ENCODE measurements around the gene DCP1B.

Gene DCP1B

GRCh38 chr12:1934068-1934467 is 70.2 kb downstream of the DCP1B start:
- DNase-seq, result no peak

- DNase-seq, result no peak
These were observed 70.8 kb downstream of the DCP1B start for GRCh38 chr12:1933342-1934051.

DNA sequence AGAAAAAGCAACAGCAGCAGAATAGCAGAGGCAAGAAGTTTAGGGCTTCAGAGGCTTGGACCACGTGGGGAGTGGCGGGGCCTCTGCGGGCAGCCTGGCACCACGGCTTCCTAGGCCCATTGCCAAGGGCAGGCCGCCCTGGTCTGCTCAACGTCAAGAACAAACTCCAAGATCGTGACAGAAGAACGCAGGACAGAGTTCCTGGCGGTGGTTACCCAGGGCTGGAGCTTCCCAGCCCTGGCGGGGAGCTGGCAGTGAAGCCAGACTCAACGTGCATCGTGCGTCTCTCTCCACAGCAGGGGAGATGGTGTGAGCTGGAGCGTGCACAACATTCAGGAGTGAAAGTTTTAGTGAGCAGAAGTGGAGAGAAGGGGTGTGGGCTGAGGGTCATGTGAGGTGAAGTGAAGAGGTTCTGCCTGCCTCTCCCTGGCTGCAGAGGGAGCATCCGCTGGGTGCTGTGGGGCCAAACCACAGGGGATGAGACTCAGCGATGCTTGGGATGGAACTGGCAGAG is 71.9 kb downstream of the DCP1B start:
- DNase-seq, result peak; percentile 26

GRCh38 chr12:1931642-1932041 is 72.6 kb downstream of the DCP1B start:
- no peak for DNase-seq

DNA sequence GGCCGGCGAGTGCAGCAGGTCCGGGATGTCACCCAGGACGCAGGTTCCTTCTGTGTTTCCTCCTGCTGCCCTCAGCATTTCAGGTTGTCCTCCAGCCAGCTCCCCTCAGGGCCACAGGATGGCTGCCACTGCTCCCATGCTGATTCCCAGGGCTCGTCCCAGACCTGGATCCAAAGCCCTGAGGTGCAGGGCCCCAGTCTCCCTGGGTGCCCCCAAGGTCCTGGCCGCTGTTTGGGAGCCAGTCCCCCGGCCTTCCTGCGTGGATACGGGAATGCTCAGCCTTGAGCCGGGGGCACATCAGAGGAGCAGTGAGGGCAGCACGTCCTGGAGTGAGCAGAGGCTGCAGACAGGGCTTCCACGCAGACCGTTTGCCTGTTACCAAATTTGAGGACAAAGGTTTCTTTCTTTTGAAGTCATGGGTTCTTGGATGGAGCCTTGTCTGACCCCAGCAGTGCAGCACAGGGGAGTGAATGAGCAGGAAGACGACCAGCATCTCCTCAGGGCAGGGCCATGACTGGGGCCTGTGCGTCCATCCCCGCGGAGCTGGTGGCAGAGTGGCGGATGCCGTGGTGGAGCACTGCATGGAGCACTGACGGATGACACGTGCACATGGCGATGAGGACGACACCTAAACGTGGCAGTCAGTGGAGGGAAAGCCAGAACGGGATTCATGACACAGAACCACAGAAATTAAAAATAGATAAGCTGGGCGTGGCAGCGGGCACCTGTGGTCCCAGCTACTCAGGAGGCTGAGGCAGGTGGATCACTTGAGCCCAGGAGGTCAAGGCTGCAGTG is 73.3 kb downstream of the DCP1B start:
- DNase-seq, result no peak

- DNase-seq, result no peak
These were observed 74.1 kb downstream of the DCP1B start for GRCh38 chr12:1929985-1930802.

DNA sequence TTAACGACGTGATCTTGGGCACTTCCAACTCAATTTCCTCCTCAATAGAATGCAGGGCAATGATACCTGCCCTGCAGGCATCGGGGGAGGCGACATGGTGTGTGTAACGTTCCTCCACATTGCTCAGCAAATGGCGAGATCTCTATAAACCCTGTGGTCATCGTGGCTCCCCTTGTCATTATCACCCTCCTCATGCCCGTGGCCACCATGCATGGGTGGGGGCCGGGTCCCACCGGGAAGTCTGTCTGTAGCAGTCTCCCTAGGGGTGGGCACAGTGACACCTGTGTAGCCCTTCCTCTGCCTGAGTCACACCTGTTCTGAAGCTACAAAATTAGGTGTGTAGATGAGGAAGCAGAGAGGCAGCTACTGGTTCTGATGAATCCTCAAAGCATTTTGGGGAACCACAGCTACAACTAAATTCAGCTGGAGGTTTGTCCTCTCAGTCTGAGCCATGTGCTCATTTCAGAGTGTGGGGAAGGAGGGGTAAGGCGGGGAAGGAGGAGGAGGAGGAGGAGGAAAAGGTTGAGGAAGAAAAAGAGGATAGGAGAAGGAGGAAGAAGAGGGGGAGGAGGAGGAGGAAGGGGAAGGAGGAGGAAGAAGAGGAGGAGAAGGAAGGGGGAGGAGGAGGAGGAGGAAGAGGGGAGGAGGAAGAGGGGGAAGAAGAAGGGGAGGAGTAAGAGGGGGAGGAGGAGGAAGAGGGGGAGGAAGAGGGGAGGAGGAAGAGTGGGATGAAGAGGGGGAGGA is 74.8 kb downstream of the DCP1B start:
- no peak for DNase-seq

GRCh38 chr12:1928439-1929121 is 75.7 kb downstream of the DCP1B start:
- no peak for DNase-seq

DNA sequence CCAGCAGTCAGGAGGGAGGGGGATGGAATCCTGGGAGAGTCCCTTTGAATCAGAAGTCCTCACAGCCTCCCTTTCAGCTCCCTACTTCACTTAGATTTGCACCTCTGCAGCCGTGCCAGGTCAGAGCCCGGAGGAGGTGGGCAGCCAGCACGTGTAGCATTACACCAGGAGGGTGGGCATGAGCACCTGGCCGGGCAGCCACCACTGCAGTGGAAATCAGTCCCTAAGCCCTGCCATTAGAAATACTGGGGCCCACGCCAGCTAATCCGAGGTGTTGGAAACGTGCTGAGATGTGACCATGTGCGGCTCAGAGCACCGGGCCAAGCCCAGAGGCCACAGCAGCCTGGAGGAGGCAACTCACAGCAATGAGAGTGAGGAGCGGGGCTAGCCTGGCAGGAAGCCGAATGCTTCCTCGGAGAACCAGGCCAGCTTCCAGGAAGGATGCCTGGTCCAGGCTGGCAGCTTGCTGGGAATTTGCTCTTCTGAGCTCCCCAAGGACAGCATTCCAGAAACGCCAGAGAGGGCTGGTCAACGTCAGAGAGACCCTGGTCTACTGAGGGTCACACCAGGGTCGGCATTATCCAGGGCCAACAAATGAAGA is 76.4 kb downstream of the DCP1B start:
- no peak for DNase-seq

- no peak for DNase-seq
These were observed 77.1 kb downstream of the DCP1B start for GRCh38 chr12:1927051-1927680.

GRCh38 chr12:1926251-1926657 is 78.0 kb downstream of the DCP1B start:
- no peak for DNase-seq

DNA sequence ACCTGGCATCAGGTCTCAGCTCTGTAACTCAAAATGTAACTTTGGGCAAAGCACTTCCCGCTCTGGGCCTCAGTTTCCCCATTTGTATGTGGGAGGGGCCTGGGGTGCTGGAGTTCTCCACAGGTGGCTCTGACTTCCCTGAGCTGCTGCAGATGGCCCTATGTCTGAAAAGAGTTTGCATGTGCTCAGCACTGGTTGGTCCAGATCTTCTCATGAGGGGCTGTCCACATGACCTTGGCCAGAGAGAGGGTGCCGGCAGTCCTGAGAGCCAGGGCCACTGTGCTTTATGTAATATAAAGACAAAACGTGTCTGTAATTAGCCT is 78.6 kb downstream of the DCP1B start:
- DNase-seq, result no peak

DNA sequence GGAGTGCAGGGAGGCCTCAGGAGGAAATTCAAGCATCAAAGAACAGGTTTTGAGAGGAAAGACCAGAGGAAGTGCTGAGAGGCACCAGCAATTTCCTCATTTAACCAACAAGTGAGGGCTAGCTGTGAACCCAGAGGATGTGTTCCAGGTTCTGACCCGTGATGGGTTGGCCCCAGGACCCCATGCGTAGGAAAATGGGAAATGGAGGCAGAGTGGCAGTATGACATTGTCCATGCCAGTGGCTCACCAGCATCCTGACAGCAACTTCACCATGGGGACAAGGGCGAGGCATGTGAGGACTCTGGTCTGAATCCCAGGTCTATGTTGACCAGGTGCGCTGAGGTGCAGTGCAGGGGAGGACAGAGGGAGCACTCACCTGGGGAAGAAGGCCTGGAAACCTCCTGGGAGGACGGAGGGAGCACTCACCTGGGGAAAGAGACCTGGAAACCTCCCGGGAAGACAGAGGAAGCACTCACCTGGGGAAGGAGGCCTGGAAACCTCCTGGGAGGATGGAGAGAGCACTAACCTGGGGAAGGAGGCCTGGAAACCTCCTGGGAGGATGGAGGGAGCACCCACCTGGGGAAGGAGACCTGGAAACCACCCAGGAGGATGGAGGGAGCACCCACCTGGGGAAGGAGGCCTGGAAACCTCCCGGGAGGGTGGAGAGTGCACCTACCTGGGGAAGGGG is 79.1 kb downstream of the DCP1B start:
- DNase-seq, result no peak

- DNase-seq, result no peak
These were observed 81.3 kb downstream of the DCP1B start for GRCh38 chr12:1922985-1923384.

DNA sequence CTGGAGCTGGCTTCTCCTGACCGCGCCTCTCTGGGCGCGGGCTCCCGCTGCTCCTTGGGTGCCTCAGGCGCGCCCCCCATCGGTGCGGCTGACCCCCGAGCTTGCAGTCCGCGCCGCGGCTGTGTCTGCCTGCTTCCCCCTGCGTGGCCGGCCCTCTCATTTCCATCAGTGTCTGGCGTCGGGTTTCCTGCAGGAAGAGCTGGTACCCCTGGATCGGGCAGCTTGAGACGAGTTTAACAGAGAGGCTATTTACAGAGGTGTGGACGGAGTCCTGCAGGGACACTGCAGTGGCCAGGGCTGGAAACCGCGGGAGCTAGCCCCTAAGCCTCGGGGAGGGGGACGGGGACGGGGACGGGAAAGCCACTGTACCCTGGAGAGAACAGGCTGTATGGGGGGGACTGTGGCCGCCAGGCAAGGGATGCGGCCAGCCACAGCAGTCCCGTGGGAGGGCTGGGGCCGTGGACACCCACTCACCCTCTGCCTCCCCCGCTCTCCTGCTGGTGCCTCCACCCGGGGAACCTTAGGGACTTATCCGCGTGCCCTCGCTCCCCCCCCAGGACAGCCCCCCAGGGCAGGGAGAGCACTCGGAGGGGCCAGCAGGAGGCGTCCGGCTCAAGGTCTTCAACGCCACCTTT is 82.1 kb downstream of the DCP1B start:
- DNase-seq, result no peak

- no peak for DNase-seq
These were observed 83.3 kb downstream of the DCP1B start for GRCh38 chr12:1920971-1921370.

DNA sequence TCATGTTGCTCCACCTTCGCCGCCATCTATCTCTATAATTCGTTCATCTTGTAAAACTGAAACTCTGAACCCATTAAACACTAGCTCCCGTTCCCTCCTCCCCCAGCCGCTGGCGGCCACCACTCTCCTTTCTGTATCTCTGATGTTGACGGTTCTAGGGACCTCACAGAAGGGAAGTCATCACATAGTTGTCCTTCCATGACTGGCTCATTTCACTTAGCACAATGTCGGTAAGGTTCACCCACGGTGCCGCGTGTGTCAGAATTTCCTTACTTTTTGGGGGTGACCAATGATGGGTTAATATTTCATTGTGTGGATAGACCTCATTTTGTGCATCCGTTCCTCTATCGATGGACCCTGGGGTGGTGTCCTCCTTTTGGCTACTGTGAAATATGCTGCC is 83.8 kb downstream of the DCP1B start:
- DNase-seq, result no peak

DNA sequence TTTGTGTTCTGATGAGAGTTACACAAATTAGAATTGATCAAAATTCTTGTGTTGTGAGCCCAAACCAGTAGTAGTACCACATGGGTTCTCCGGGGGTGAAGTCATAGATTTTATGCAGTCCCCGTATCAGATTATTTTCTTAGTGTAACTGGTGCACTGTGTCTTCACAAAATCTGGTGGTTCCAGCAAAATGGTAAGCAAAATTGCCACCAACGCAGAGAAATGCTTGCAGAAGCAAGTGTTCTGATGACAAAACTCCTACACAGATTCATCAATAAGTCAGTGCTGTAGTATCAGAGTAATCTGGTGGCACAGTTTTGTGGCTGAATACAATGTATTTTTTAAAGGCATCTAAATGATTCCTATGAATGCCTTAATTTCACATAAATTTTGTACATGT is 84.5 kb downstream of the DCP1B start:
- DNase-seq, result no peak

DNA sequence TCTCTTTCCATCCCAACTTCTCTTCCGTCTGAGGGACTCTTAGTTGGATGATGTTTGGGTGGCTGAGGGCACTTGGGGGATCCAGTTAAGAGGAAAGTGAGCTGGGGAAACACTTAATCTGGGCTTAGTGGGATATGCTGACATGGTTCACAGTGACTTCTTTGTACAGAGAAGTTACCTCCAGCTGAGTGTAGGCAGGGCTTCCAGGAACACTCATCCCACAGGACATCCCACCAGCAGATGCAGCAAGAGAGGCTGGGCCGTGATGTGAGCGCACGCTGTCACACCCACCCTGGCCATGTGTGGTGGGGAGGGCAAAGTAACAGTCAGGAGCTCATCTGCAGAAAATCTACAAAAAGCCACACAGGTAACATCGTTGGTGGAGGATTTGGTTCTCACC is 85.0 kb downstream of the DCP1B start:
- DNase-seq, result no peak

- no peak for DNase-seq
These were observed 85.4 kb downstream of the DCP1B start for GRCh38 chr12:1918884-1919236.

Measured in DMS 273 treated with DMSO at 0.1 percent for 48 hours (cell line).